Progenitor cell of endocrine pancreas (in vitro differentiated cells): ENCODE data around the gene TTBK2. TPM values are rescaled to one million over a fixed set of nuclear protein-coding genes. Genes with fewer than 3 reads are reported as not detected.
A peak's percentile ranks its signal among the peaks of the same experiment; 100 is the strongest.

Experiments
- DNase-seq: peaks from one replicate; pipeline ENCODE4 v3.0.0; 2021; ENCODE audit warnings: low spot score; ENCODE audit not compliant: unreplicated experiment
- H3K27ac Mint-ChIP-seq: 2 replicates; pipeline ENCODE4 v1.8.0; 2021; ENCODE audit warnings: mild to moderate bottlenecking, moderate library complexity, mixed read lengths
- H3K27me3 Mint-ChIP-seq: 2 replicates; pipeline ENCODE4 v1.8.0; 2021; ENCODE audit warnings: mixed read lengths
- H3K36me3 Mint-ChIP-seq: 2 replicates; pipeline ENCODE4 v1.8.0; 2022; ENCODE audit warnings: mixed read lengths; ENCODE audit not compliant: insufficient read depth
- H3K4me1 Mint-ChIP-seq: 2 replicates; pipeline ENCODE4 v1.8.0; 2021; ENCODE audit warnings: low read depth, mixed read lengths
- H3K4me3 Mint-ChIP-seq: 2 replicates; pipeline ENCODE4 v1.8.0; 2021; ENCODE audit warnings: low read depth, mild to moderate bottlenecking, moderate library complexity, mixed read lengths
- H3K9me3 Mint-ChIP-seq: 2 replicates; pipeline ENCODE4 v1.8.0; 2021; ENCODE audit warnings: low read depth, mixed read lengths
- CTCF ChIP-seq: fragments of 200-600 bp; sonication (generic); IDR thresholded peaks from one replicate; pipeline ENCODE4 v1.5.0; 2021; ENCODE audit warnings: antibody characterized with exemption, mild to moderate bottlenecking; ENCODE audit not compliant: unreplicated experiment
- total RNA-seq: library from RNA; stranded (reverse); gene quantifications from 2 replicates; pipeline ENCODE4 v1.2.1, GENCODE V29; 2021

The TTBK2 gene
- total RNA-seq, 1 donor from 2014 or later = 19.5 TPM

- Mint-ChIP-seq H3K9me3 (no peaks in the 10 kb centered on the region), H3K36me3 (peaks cover 17% of the 10 kb centered on the region), H3K4me1 (peaks cover 7% of the 10 kb centered on the region), H3K27ac (peak overlapping the region; percentile 69), H3K4me3 (peak overlapping the region; percentile 77), H3K27me3 (no peaks in the 10 kb centered on the region)
- no peak for DNase-seq
- no peak for TF ChIP-seq CTCF
Observed at GRCh38 chr15:42735382-42736165, 185.0 kb downstream of the TTBK2 start.

- Mint-ChIP-seq H3K27ac (no peak overlapping the region), H3K4me3 (peak overlapping the region; percentile 50), H3K9me3 (no peaks in the 10 kb centered on the region), H3K27me3 (no peaks in the 10 kb centered on the region), H3K4me1 (peaks cover 7% of the 10 kb centered on the region), H3K36me3 (peaks cover 20% of the 10 kb centered on the region)
- DNase-seq = no peak
- no peak for TF ChIP-seq CTCF
Observed at GRCh38 chr15:42734076-42734672, 186.4 kb downstream of the TTBK2 start.

- H3K36me3 Mint-ChIP-seq = peaks cover 22% of the 10 kb centered on the region
- TF ChIP-seq CTCF = no peak
- DNase-seq = no peak
- H3K4me1 Mint-ChIP-seq = peaks cover 7% of the 10 kb centered on the region
- no peaks in the 10 kb centered on the region for H3K9me3 Mint-ChIP-seq
- no peaks in the 10 kb centered on the region for H3K27me3 Mint-ChIP-seq
- H3K4me3 Mint-ChIP-seq = no peak overlapping the region
- H3K27ac Mint-ChIP-seq = no peak overlapping the region
Observed at GRCh38 chr15:42733027-42733426, 187.6 kb downstream of the TTBK2 start.

GRCh38 chr15:42732095-42732827, 188.3 kb downstream of the TTBK2 start:
- DNase-seq = no peak
- H3K27me3 Mint-ChIP-seq = no peaks in the 10 kb centered on the region
- H3K9me3 Mint-ChIP-seq = no peaks in the 10 kb centered on the region
- no peak overlapping the region for H3K4me3 Mint-ChIP-seq
- H3K4me1 Mint-ChIP-seq = peaks cover 4% of the 10 kb centered on the region
- no peak for TF ChIP-seq CTCF
- H3K36me3 Mint-ChIP-seq = peaks cover 23% of the 10 kb centered on the region
- no peak overlapping the region for H3K27ac Mint-ChIP-seq

GRCh38 chr15:42731461-42731860, 189.1 kb downstream of the TTBK2 start:
- TF ChIP-seq CTCF = no peak
- DNase-seq = no peak
- H3K4me3 Mint-ChIP-seq = no peak overlapping the region
- H3K27me3 Mint-ChIP-seq = no peaks in the 10 kb centered on the region
- peaks cover 23% of the 10 kb centered on the region for H3K36me3 Mint-ChIP-seq
- no peaks in the 10 kb centered on the region for H3K9me3 Mint-ChIP-seq
- H3K4me1 Mint-ChIP-seq = peaks cover 2% of the 10 kb centered on the region
- H3K27ac Mint-ChIP-seq = no peak overlapping the region
